Posterior vena cava (tissue), 2 donors: ENCODE measurements around the gene ENTPD2. TPM values are rescaled to one million over a fixed set of nuclear protein-coding genes. Genes with fewer than 3 reads are reported as not detected.

Experiments used
- DNase-seq: peaks from one replicate; pipeline ENCODE4 v3.0.0-alpha.2; 2020; ENCODE audit warnings: low spot score
- intact Hi-C, 2 donors: fragments of 100-400 bp; cut with DNase I; formaldehyde crosslinking; loops; one replicate each; pipeline versions ENCODE4 v1.14.1 to v1.14.2; 2022 to 2023
- total RNA-seq, 2 donors: library from RNA; stranded (reverse); fragmentation: NEBNext Ultra II Directional; extraction: Animal tissue kit (Norgen Biotek cat#: 25700); gene quantifications; one replicate each; pipeline ENCODE4 v1.2.1, GENCODE V29; 2021
- donor health status: DM: yes; HTN: yes; CAD: no.
- donor health status: DM: yes; HTN: yes; CAD: no.

ENTPD2 gene
- total RNA-seq, 2 donors from 2014 or later: 0.48 to 1.2 TPM

- DNase-seq: no peak
- intact Hi-C loops: no loop called here
Observed at GRCh38 chr9:137082222-137082924, 28.5 kb upstream of the ENTPD2 start.

GRCh38 chr9:137080260-137081122 is 26.6 kb upstream of the ENTPD2 start:
- intact Hi-C loops: no loop called here
- DNase-seq: no peak

GRCh38 chr9:137079401-137079787 is 25.5 kb upstream of the ENTPD2 start:
- no peak for DNase-seq
- intact Hi-C loops: no loop called here

- intact Hi-C loops: no loop called here
- DNase-seq: no peak
Observed at GRCh38 chr9:137078701-137079400, 25.0 kb upstream of the ENTPD2 start.

GRCh38 chr9:137077758-137078693 is 24.2 kb upstream of the ENTPD2 start:
- intact Hi-C loops: no loop called here
- DNase-seq: no peak

GRCh38 chr9:137077010-137077747 is 23.3 kb upstream of the ENTPD2 start, which contains the start of gene UAP1L1:
TSS of gene UAP1L1 (plus strand) at chr9:137077517. CDS start at chr9:137077533, 16 bp downstream.
- intact Hi-C loops: no loop called here
- peak; percentile 93 for DNase-seq

GRCh38 chr9:137076636-137077009 is 22.8 kb upstream of the ENTPD2 start:
- peak; percentile 82 for DNase-seq
- intact Hi-C loops: no loop called here

GRCh38 chr9:137075275-137075775 is 21.5 kb upstream of the ENTPD2 start:
- DNase-seq: no peak
- intact Hi-C loops: no loop called here

- no peak for DNase-seq
- intact Hi-C loops: no loop called here
Observed at GRCh38 chr9:137074657-137075274, 20.9 kb upstream of the ENTPD2 start.

- DNase-seq: no peak
- intact Hi-C loops: no loop called here
Observed at GRCh38 chr9:137073992-137074399, 20.1 kb upstream of the ENTPD2 start.

- no peak for DNase-seq
- intact Hi-C loops: no loop called here
Observed at GRCh38 chr9:137071282-137071681, 17.4 kb upstream of the ENTPD2 start.

- DNase-seq: no peak
- intact Hi-C loops: no loop called here
Observed at GRCh38 chr9:137070906-137071275, 17.0 kb upstream of the ENTPD2 start.

- DNase-seq: peak; percentile 96
- intact Hi-C loops: no loop called here
Observed at GRCh38 chr9:137070201-137070905, 16.5 kb upstream of the ENTPD2 start, which contains the start of gene SAPCD2. TSS of gene SAPCD2 (minus strand) at chr9:137070557. CDS start at chr9:137070460, 97 bp downstream.

- intact Hi-C loops: loop anchor here in 1 of 2 donors (10.0 kb wide), 1 partner anchor 285 kb away; no protein-coding TSS in a partner anchor
- DNase-seq: no peak
Observed at GRCh38 chr9:137069508-137070091, 15.7 kb upstream of the ENTPD2 start.

GRCh38 chr9:137068539-137069507 is 15.0 kb upstream of the ENTPD2 start:
- intact Hi-C loops: loop anchor here in 1 of 2 donors (10.0 kb wide), 1 partner anchor 284 kb away; no protein-coding TSS in a partner anchor

More at GRCh38 chr9:137068539-137069507, 15.0 kb upstream of the ENTPD2 start:
- DNase-seq: no peak
